AG09309 (cell line): ENCODE results near the gene PTGS2.
A peak's percentile ranks its signal among the peaks of the same experiment; 100 is the strongest.
"Not testable (repeated sequence)": the region's sequence is repeated elsewhere in the genome, so short reads cannot be mapped to it uniquely, and the experiment has no call there.

Experiments used
- DNase-seq: peaks from one replicate; pipeline ENCODE4 v3.0.0-alpha.2; 2010; ENCODE audit warnings: low read depth
- H3K4me3 ChIP-seq: 2 replicates; pipeline ENCODE4 v1.5.1; 2011; ENCODE audit warnings: mild to moderate bottlenecking, low read depth, low read length, moderate library complexity; ENCODE audit not compliant: control insufficient read depth
- CTCF ChIP-seq: IDR thresholded peaks from 2 replicates; pipeline ENCODE4 v1.5.1; 2011; ENCODE audit warnings: mild to moderate bottlenecking, low read depth, low read length, inconsistent platforms; ENCODE audit not compliant: insufficient read depth, control insufficient read depth; ENCODE audit errors: missing control alignments

PTGS2 gene

GRCh38 chr1:186671136-186671825 is 8.9 kb downstream of the PTGS2 start:
- no peak for TF ChIP-seq CTCF

GRCh38 chr1:186670297-186671135 is 9.7 kb downstream of the PTGS2 start:
- TF ChIP-seq CTCF = no peak
- no peak overlapping the region for H3K4me3 ChIP-seq
- DNase-seq = no peak

More at GRCh38 chr1:186671136-186671825, 8.9 kb downstream of the PTGS2 start:
- no peak for DNase-seq
- no peak overlapping the region for H3K4me3 ChIP-seq

GRCh38 chr1:186669784-186670183 is 10.4 kb downstream of the PTGS2 start:
- H3K4me3 ChIP-seq, DNase-seq: not testable (repeated sequence)

- not testable (repeated sequence) for H3K4me3 ChIP-seq, DNase-seq
These were observed 16.0 kb downstream of the PTGS2 start for GRCh38 chr1:186664217-186664616.

- no peak for TF ChIP-seq CTCF
- H3K4me3 ChIP-seq = no peak overlapping the region
- DNase-seq = peak; percentile 21
These were observed 17.5 kb downstream of the PTGS2 start for GRCh38 chr1:186662752-186663151.

GRCh38 chr1:186659890-186660341 is 20.3 kb downstream of the PTGS2 start:
- H3K4me3 ChIP-seq = no peak overlapping the region
- TF ChIP-seq CTCF = no peak
- DNase-seq = no peak

GRCh38 chr1:186658999-186659398 is 21.2 kb downstream of the PTGS2 start:
- no peak for TF ChIP-seq CTCF
- H3K4me3 ChIP-seq = no peak overlapping the region
- DNase-seq = no peak
